Measurements from ENCODE around the gene HOTAIR. TPM values are rescaled to one million over a fixed set of nuclear protein-coding genes. Genes with fewer than 3 reads are reported as not detected.

HOTAIR gene
- total RNA-seq, 1 experiment from 2014 or later = 3.5 TPM

DNA sequence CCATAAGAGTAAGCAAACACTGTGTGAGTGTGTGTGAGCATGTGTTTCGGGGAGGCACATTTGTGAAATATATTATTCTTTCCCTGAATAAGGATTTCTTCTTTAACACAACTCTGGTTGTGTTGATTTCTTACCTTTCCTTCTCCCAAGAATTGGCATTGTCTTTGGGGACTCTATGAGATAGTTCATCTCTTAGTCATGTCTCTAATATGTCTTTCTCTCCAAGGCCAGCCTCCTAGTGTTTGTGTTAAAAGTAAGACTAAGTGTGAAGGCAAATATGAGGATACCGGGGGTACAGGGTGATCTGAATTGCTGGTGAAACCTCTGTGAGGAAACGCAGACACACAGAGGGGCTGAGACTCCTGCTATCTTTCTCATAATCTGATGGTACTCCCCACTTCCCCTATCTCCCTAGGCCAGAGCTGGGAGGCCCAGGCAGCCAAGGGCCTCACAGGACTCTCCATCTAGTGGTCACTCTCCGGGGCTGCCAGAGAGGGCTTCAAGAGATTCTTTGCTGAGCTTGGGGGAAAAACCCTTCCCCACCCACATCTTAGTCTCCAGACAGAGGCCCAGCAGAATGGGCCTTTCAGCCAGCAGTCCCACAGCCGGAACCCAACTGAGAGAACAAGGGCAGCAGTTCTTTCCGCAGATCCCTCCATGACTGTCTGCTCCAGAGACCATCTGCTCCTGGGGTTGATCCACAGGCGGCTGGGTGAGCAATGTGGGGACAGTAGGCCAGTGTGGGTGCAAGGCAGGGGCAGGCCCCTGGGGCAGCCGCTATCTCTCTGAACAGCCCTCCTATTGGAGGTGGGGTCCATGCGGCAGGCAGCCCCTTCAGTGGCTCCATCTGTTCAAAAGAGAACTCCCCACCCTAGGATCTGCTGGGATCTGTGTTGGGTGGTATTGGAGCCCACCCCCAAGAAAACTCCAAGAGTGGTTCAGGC is 25.8 kb downstream of the HOTAIR start:
- BruUV-seq (replicated peaks) = no TSS peak
- POLR2A ChIA-PET (ENCODE audit: unreplicated experiment) = no interaction called here
- ATAC-seq (peak; percentile 30; the same call in 1 of the 2 replicates), DNase-seq (peak; percentile 52)
- Histone ChIP-seq H3F3A (ENCODE audit: low read length, unreplicated experiment) (no peaks in the 10 kb centered on the region), H3K27ac (ENCODE audit: low read length) (no peak overlapping the region), H4K20me1 (ENCODE audit: low read length) (no peaks in the 10 kb centered on the region), H3K9me3 (ENCODE audit: low read length) (no peaks in the 10 kb centered on the region), H2AFZ (ENCODE audit: low read length) (no peak overlapping the region), H3K4me3 (ENCODE audit: low read length) (no peak overlapping the region), H3K36me3 (ENCODE audit: low read depth, low read length) (peaks cover 8% of the 10 kb centered on the region; the same call in 1 of the 2 replicates), H3K9ac (ENCODE audit: low read length) (no peak overlapping the region), H3K79me2 (ENCODE audit: low read length) (peaks cover 6% of the 10 kb centered on the region), H3K27me3 (ENCODE audit: low read length) (no peaks in the 10 kb centered on the region), H3K4me2 (ENCODE audit: low read length) (no peak overlapping the region), H3K4me1 (ENCODE audit: insufficient read depth, low read length) (peaks cover 14% of the 10 kb centered on the region), H3K9me2 (replicated peaks; ENCODE audit: low read length) (no peaks in the 10 kb centered on the region)
- intact Hi-C loops (cut with micrococcal nuclease) = no loop called here
- CTCF ChIA-PET = interaction anchor here (0.6 kb wide), 1 partner anchor 192 kb away, joined by 5 read pairs; no protein-coding TSS in a partner anchor
- TF ChIP-seq, protein P1, sequence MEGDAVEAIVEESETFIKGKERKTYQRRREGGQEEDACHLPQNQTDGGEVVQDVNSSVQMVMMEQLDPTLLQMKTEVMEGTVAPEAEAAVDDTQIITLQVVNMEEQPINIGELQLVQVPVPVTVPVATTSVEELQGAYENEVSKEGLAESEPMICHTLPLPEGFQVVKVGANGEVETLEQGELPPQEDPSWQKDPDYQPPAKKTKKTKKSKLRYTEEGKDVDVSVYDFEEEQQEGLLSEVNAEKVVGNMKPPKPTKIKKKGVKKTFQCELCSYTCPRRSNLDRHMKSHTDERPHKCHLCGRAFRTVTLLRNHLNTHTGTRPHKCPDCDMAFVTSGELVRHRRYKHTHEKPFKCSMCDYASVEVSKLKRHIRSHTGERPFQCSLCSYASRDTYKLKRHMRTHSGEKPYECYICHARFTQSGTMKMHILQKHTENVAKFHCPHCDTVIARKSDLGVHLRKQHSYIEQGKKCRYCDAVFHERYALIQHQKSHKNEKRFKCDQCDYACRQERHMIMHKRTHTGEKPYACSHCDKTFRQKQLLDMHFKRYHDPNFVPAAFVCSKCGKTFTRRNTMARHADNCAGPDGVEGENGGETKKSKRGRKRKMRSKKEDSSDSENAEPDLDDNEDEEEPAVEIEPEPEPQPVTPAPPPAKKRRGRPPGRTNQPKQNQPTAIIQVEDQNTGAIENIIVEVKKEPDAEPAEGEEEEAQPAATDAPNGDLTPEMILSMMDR (conservative IDR thresholded peaks at IDR 0.05; ENCODE audit: low read depth, low read length) = peak; percentile 21; the same call in 1 of the 2 replicates
- TF ChIP-seq EZH2 (IDR thresholded peaks at IDR 0.05; ENCODE audit: low read length, unreplicated experiment) (no peak), EZH2phosphoT487 (IDR thresholded peaks at IDR 0.05; ENCODE audit: borderline replicate concordance, low read length) (no peak)

DNA sequence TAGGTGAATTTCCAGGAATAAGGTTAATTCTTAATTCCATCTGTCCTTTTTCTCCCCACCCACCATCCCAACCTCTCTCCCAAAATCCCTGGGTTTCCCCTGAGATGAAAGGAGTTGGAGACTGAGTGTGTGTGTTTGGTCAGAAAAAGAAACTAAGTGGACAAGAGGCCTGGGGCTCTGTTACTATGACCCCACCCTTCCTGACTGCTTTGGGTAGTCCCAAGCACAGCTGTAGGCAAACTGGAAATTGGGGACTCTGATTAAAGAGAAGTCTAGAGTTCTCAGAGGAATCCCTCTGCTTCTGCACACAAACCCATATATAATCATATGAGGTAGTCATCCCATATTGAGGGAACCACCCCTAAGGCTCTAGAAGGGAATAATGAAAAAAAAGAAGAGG is 27.0 kb downstream of the HOTAIR start:
- Histone ChIP-seq H2AFZ (ENCODE audit: low read length) (no peak overlapping the region), H3K4me3 (ENCODE audit: low read length) (no peak overlapping the region), H3K36me3 (ENCODE audit: low read depth, low read length) (peaks cover 8% of the 10 kb centered on the region; the same call in 1 of the 2 replicates), H3K4me1 (ENCODE audit: insufficient read depth, low read length) (peaks cover 21% of the 10 kb centered on the region), H3F3A (ENCODE audit: low read length, unreplicated experiment) (no peaks in the 10 kb centered on the region), H3K9me3 (ENCODE audit: low read length) (no peaks in the 10 kb centered on the region), H3K9ac (ENCODE audit: low read length) (no peak overlapping the region), H3K27ac (ENCODE audit: low read length) (no peak overlapping the region), H3K79me2 (ENCODE audit: low read length) (peaks cover 18% of the 10 kb centered on the region), H4K20me1 (ENCODE audit: low read length) (no peaks in the 10 kb centered on the region), H3K27me3 (ENCODE audit: low read length) (no peaks in the 10 kb centered on the region), H3K9me2 (replicated peaks; ENCODE audit: low read length) (no peaks in the 10 kb centered on the region), H3K4me2 (ENCODE audit: low read length) (no peak overlapping the region)
- ChIA-PET POLR2A (ENCODE audit: unreplicated experiment) (no interaction called here), CTCF (no interaction called here)
- ATAC-seq (no peak), DNase-seq (no peak)
- BruUV-seq (replicated peaks) = no TSS peak
- TF ChIP-seq EZH2phosphoT487 (IDR thresholded peaks at IDR 0.05; ENCODE audit: borderline replicate concordance, low read length) (no peak), EZH2 (IDR thresholded peaks at IDR 0.05; ENCODE audit: low read length, unreplicated experiment) (no peak)
- TF ChIP-seq, protein P1 (conservative IDR thresholded peaks at IDR 0.05; ENCODE audit: low read depth, low read length) = no peak
- intact Hi-C loops (cut with micrococcal nuclease) = no loop called here

Measured in PC-3 (cell line).